Pancreas (tissue), 10 donors: Measurements from ENCODE around the gene TTLL5. TPM values are rescaled to one million over a fixed set of nuclear protein-coding genes. Genes with fewer than 3 reads are reported as not detected.

Source experiments
- ATAC-seq, 4 donors: fragments of 200-7000 bp; cut with Tn5 transposase; one replicate each; pipeline versions ENCODE4 v1.8.0 to v1.9.1; 2020; ENCODE audit warnings: mild to moderate bottlenecking in 4 of 4, moderate library complexity in 4 of 4
- DNase-seq, 6 donors: peaks; one replicate each; pipeline ENCODE4 v3.0.0-alpha.2; 2020
- FAIRE-seq: peaks from 2 replicates; lab custom pipeline; 2012; peaks lifted over from hg19 to GRCh38; lab: Jason Lieb, UNC
- H3K27ac ChIP-seq, 4 donors: fragments of 200-600 bp; sonication (generic); 1 replicate in 3 of 4; 2 replicates in 1 of 4; pipeline versions ENCODE4 v1.5.0 to v1.8.0; 2020
- H3K27me3 ChIP-seq, 4 donors: fragments of 200-600 bp; one replicate each; pipeline ENCODE4 v1.8.0; 2021
- H3K36me3 ChIP-seq, 3 donors: fragments of 200-600 bp; sonication (generic) in 1 of 3; one replicate each; pipeline versions ENCODE4 v1.5.0 to v1.8.0; 2020 to 2021
- H3K4me1 ChIP-seq, 3 donors: fragments of 200-600 bp; one replicate each; pipeline ENCODE4 v1.8.0; 2021
- H3K4me3 ChIP-seq, 4 donors: fragments of 200-600 bp; sonication (generic) in 2 of 4; one replicate each; pipeline versions ENCODE4 v1.5.0 to v1.8.0; 2020 to 2021
- H3K9me3 ChIP-seq, 4 donors: fragments of 200-600 bp; one replicate each; pipeline ENCODE4 v1.8.0; 2021
- CTCF ChIP-seq, 4 donors: fragments of 200-600 bp; sonication (generic) in 3 of 4; IDR thresholded peaks; one replicate each; pipeline versions ENCODE4 v1.5.0 to v1.8.0; 2021; ENCODE audit warnings: antibody characterized with exemption in 4 of 4
- WGBS, 2 donors: extraction: QIAGEN DNeasy Blood & Tissue Kit; methylation state at CpG; one replicate each; pipeline ENCODE4 v1.1.7; 2013; 5-methylcytosine and 5-hydroxymethylcytosine counted together
- intact Hi-C, 3 donors: fragments of 100-400 bp; cut with DNase I; formaldehyde crosslinking; loops; one replicate each; pipeline versions ENCODE4 v1.11.1 to v1.14.2; 2022
- polyA plus RNA-seq, 2 donors: library from polyadenylated mRNA; stranded (reverse); fragments of 200-250 nt; gene quantifications; one replicate each; pipeline ENCODE4 v1.2.3, GENCODE V29; 2013
- total RNA-seq, 6 donors: library from RNA; stranded (reverse); fragmentation: NEBNext Ultra II Directional in 4 of 6; extraction: Animal tissue kit (Norgen Biotek cat#: 25700) in 4 of 6; gene quantifications; one replicate each; pipeline versions ENCODE4 v1.2.1 to v1.2.4, GENCODE V29; 2021 to 2023
- donor health status: healthy with polysubstance abuse.
- donor health status: DM: no; HTN: no; CAD: no; lungs with moderate emphysema.
- donor health status: DM: no; HTN: no; CAD: no.
- donor health status: control.
- donor health status: control.
- donor health status: Bipolar disorder and iron deficiency.
- donor health status: DM: yes; HTN: yes; CAD: no.
- donor health status: DM: no; HTN: no; CAD: no.
- donor health status: DM: no; HTN: no; CAD: no.
- donor health status: DM: yes; HTN: yes; CAD: no.

TTLL5 gene
- total and polyA plus RNA-seq, 8 donors: 7.6 to 22.6 (median 12.0) TPM

DNA sequence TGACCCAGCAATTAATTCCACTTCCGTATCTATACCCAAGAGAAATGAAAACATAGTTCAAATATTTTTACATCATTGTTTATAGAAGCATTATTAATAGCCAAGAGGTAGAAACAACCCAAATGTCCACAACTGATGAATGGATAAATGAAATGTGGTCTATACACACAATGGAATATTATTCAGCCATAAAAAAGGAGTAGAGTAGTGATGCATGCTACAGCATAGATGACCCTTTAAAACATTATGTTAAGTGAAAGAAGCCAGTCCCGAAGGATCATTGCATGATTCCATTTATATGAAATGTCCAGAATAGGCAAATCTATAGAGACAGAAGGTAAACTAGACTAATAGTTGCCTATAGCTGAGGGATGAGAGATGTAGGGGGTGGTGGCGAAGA, 291.4 kb downstream of the TTLL5 start:
- no peak for FAIRE-seq
- 95 to 98% methylated on average over 3 of the region's 3 CpGs for WGBS, 2 donors
- H3K9me3 ChIP-seq: no peaks in the 10 kb centered on the region

GRCh38 chr14:75959031-75959430, 298.0 kb downstream of the TTLL5 start:
- 94 to 96% methylated on average over 9 of the region's 9 CpGs for WGBS, 2 donors
- no peak for TF ChIP-seq CTCF (IDR thresholded peaks at IDR 0.05)
- ATAC-seq (no peak), DNase-seq (no peak), FAIRE-seq (no peak)
- no peak overlapping the region for H3K4me3 ChIP-seq
- intact Hi-C loops: no loop called here
- H3K36me3 ChIP-seq: peaks cover 0 to 40% (median 11%) of the 10 kb centered on the region in 3 donors
- H3K27me3 ChIP-seq: no peaks in the 10 kb centered on the region
- no peak overlapping the region for H3K27ac ChIP-seq
- H3K9me3 ChIP-seq: no peaks in the 10 kb centered on the region
- no peaks in the 10 kb centered on the region for H3K4me1 ChIP-seq

More for the DNA sequence above, 291.4 kb downstream of the TTLL5 start:
- DNase-seq (no peak), ATAC-seq (no peak)
- no peaks in the 10 kb centered on the region for H3K36me3 ChIP-seq
- H3K27ac ChIP-seq: no peak overlapping the region
- no peaks in the 10 kb centered on the region for H3K27me3 ChIP-seq
- H3K4me1 ChIP-seq: no peaks in the 10 kb centered on the region
- intact Hi-C loops: no loop called here
- H3K4me3 ChIP-seq: no peak overlapping the region
- TF ChIP-seq CTCF (IDR thresholded peaks at IDR 0.05): no peak

DNA sequence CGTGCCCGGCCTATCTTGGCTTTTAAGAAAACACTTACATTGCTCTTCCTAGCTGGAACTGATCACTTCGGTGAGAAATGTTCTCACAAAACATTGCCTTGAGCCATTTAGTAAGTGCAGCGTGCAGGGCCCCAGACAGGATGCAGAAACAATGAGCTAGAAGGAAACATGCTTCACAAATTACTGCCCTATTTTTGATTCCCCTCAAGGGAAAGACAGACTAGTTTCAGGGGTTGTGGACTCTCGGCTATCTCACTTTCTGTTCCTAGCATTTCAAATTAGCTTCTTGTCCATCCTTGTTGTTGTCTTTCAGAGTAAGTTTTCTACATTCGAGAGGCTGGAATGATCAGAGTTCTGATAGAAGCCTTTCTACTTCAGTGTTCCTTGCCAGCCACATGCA, 299.2 kb downstream of the TTLL5 start:
- ATAC-seq (no peak), DNase-seq (no peak), FAIRE-seq (no peak)
- H3K27ac ChIP-seq: no peak overlapping the region
- no peak overlapping the region for H3K4me3 ChIP-seq
- H3K9me3 ChIP-seq: no peaks in the 10 kb centered on the region
- 87 to 92% methylated on average over 6 of the region's 6 CpGs for WGBS, 2 donors
- intact Hi-C loops: no loop called here
- no peak for TF ChIP-seq CTCF (IDR thresholded peaks at IDR 0.05)
- no peaks in the 10 kb centered on the region for H3K27me3 ChIP-seq
- no peaks in the 10 kb centered on the region for H3K4me1 ChIP-seq
- peaks cover 0 to 52% (median 12%) of the 10 kb centered on the region in 3 donors for H3K36me3 ChIP-seq

- Histone ChIP-seq H3K36me3 (peaks cover 0 to 56% (median 12%) of the 10 kb centered on the region in 3 donors), H3K27ac (no peak overlapping the region), H3K4me1 (no peaks in the 10 kb centered on the region), H3K27me3 (no peaks in the 10 kb centered on the region), H3K9me3 (no peaks in the 10 kb centered on the region), H3K4me3 (no peak overlapping the region)
- intact Hi-C loops: no loop called here
- DNase-seq: no peak
- TF ChIP-seq CTCF (IDR thresholded peaks at IDR 0.05): no peak
- no peak for ATAC-seq
- FAIRE-seq: no peak
- 72 to 81% methylated on average over 3 of the region's 3 CpGs for WGBS, 2 donors
Observed at GRCh38 chr14:75961662-75962061, 300.6 kb downstream of the TTLL5 start.

GRCh38 chr14:75967866-75968265, 306.8 kb downstream of the TTLL5 start:
- intact Hi-C loops: no loop called here

More at GRCh38 chr14:75967866-75968265, 306.8 kb downstream of the TTLL5 start:
- 96 to 98% methylated on average over 3 of the region's 3 CpGs for WGBS, 2 donors
- peaks cover 0 to 61% (median 17%) of the 10 kb centered on the region in 3 donors for H3K36me3 ChIP-seq
- no peak overlapping the region for H3K4me3 ChIP-seq
- H3K9me3 ChIP-seq: no peaks in the 10 kb centered on the region
- ATAC-seq (no peak), DNase-seq (no peak), FAIRE-seq (no peak)
- H3K27me3 ChIP-seq: no peaks in the 10 kb centered on the region
- peaks cover 0 to 6% (median 6%) of the 10 kb centered on the region in 3 donors for H3K4me1 ChIP-seq
- no peak overlapping the region for H3K27ac ChIP-seq
- no peak for TF ChIP-seq CTCF (IDR thresholded peaks at IDR 0.05)
